Stimulated activated CD8-positive, alpha-beta memory T cell treated with anti-CD3 and anti-CD28 coated beads, Interleukin-12 subunit alpha, Interleukin-12 subunit beta, amount 100 ng/mL, for 4 hours (primary cell): ENCODE data around the gene RBM22.

Experiments used
- DNase-seq: peaks from one replicate; pipeline ENCODE4 v3.0.0-alpha.2; 2020; ENCODE audit warnings: low read depth

Gene RBM22

GRCh38 chr5:150651924-150652671 is 48.8 kb downstream of the RBM22 start:
- DNase-seq, result no peak

- DNase-seq, result no peak
Observed at GRCh38 chr5:150651382-150651781, 49.5 kb downstream of the RBM22 start.

DNA sequence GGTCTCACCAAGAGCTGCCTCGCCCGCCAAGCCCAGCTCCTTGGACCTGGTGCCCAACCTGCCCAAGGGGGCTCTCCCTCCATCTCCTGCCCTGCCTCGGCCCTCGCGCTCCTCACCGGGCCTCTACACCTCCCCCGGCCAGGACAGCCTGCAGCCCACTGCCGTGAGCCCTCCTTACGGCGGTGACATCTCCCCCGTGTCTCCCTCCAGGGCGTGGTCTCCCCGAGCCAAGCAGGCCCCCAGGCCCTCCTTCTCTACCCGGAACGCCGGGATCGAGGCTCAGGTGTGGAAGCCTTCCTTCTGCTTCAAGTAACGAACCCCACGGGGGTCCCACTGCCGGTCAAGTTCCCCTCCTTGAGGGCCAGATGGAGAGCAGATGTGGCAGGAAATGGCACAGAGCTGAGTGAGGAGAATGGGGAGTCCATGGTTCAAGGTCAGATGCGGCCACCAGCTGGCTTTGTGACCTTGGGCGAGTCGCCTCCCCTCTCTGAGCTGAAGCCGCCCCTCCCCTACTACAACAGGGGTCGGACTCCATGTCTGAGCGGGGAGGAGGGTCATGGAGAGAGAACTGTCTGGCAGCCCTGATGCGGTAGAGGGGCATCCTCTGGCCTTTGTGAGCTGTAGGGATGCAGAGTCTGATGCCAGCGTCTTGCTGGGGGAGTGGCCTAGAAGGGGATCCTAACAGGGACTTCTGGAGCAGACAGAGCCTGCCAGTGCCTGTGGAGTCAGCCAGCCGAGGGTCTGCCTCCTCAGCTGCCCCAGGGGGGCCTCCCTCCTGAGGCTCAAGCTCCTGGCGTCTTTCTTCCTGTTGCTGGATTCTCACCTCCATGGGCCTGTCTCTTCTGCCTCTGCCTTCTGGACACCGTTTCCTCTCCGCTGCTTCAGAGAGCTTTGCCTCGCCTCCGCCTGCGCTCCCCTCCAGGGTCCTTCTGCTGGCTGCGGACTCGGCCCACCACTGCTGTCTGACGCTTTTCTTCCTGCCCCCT is 50.5 kb downstream of the RBM22 start:
- no peak for DNase-seq

DNA sequence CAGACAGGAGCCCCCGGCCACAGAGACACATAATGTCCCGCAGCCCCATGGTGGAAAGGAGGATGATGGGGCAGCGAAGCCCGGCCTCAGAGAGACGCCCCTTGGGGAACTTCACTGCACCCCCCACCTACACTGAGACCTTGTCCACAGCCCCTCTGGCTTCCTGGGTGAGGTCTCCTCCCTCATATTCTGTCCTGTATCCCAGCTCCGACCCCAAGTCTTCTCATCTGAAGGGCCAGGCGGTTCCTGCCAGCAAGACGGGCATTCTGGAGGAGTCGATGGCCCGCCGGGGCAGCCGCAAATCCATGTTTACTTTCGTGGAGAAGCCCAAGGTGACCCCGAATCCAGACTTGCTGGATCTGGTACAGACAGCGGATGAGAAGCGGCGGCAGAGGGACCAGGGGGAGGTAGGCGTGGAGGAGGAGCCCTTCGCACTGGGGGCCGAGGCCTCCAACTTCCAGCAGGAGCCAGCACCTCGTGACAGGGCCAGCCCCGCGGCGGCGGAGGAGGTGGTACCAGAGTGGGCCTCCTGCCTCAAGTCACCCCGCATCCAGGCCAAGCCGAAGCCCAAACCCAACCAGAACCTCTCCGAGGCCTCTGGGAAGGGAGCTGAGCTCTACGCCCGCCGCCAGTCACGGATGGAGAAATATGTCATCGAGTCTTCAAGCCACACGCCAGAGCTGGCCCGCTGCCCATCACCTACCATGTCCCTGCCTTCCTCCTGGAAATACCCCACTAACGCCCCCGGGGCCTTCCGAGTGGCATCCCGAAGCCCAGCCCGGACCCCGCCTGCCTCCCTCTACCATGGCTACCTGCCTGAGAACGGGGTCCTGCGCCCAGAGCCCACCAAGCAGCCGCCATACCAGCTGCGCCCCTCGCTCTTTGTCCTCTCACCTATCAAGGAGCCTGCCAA is 51.5 kb downstream of the RBM22 start:
- no peak for DNase-seq

DNA sequence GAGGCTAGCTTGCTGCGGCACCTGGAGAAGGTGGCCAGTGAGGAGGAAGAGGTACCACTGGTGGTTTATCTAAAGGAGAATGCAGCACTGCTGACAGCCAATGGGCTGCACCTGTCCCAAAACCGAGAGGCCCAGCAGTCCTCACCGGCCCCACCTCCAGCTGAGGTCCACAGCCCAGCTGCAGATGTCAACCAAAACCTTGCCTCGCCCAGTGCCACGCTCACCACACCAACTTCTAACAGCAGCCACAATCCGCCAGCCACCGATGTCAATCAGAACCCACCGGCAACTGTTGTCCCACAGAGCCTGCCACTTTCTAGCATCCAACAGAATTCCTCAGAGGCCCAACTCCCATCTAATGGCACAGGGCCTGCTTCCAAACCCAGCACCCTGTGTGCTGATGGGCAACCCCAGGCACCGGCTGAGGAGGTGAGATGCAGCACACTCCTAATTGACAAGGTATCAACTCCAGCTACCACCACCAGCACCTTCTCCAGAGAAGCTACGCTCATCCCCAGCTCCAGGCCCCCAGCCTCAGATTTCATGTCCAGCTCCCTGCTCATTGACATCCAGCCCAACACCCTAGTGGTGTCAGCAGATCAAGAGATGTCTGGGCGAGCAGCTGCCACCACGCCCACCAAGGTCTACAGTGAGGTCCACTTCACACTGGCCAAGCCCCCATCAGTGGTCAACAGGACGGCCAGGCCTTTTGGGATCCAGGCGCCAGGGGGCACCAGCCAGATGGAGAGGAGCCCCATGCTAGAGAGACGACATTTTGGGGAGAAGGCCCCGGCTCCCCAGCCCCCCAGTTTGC is 52.4 kb downstream of the RBM22 start:
- no peak for DNase-seq

GRCh38 chr5:150647275-150648251 is 53.3 kb downstream of the RBM22 start:
- DNase-seq, result no peak

DNA sequence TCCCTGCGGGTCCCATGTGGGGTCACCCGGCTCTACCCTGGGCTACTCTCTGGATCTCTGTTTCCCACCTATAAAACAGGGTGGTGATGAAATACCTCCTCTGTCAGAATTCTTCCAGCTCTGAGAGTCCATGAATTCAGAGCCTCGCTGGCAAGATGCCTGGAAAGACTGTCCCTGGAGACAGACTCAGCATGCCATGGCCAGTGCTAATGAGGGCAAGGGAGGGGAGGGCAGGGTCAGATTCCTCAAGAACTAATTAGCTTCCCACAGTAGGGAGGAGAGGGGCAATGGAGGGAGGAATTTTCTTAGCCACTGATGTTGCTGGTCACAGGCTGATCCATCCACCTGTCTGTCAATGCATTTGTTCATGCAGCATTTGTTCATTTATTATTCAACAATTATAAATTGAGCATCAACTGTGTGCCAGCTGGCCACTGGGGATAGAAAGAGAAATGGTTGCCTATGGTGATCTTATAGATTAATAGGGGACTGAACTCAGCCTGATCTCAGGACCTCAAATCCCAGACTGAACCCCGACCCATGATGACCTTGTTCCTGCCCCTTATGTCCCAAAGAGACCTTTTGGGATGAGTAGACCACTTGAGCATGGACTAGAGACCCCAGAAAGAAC is 55.7 kb downstream of the RBM22 start:
- no peak for DNase-seq

- no peak for DNase-seq
Observed at GRCh38 chr5:150644514-150644913, 56.3 kb downstream of the RBM22 start.

DNA sequence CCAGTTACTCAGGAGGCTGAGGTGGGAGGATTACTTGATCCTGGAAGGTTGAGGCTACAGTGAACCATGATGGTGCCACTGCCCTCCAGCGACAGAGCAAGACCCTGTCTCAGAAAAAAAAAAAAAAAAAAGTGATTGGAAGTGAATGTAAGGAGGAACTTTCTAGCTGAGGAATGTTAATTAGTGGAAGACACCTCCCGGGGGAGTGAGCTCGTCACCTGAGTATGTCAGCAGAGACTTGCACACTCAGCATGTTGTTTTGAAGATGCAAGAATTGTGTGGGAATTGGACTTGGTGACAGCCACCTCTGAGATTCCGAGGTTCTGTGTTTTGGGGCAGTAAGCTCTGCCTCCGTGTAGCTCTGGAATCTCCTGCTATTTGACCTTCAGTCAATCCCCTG is 56.8 kb downstream of the RBM22 start:
- no peak for DNase-seq

GRCh38 chr5:150642991-150643710 is 57.7 kb downstream of the RBM22 start:
- DNase-seq, result no peak

GRCh38 chr5:150642567-150642927 is 58.3 kb downstream of the RBM22 start:
- no peak for DNase-seq

DNA sequence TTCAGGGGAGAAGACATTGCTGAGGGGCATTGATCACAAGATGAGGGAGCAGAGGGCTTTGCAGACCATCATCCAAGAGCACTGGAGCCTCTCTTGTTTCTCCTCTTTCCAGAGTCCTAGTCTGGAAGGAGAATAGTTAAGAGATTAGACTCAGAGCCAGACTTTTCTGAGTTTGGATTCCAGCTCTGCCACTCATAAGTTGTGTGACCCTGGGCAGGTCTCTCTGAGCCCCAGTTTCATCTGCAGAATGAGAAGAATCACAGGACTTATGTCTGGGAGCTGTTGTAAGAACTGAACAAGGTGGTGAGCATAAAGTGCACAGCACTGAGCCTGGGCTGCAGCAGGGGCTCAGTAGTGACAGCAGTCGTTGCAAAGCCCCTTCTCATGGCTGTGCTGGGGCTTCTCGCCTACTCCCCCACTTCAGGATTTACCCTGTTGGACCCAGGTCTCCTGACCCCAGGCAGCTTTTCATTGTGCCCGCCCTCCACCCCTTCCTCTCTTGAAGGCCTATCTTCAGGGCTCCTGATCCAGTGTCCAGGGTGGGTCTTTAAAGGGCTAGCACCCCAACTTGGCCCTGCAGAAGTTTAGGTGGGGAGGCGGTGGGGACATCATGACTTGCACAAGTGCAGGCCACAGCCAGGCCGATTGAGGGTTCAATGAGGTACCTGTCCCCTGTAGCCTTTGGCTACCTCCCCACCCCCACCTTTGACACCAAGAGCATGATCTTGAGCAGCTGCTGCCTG is 58.9 kb downstream of the RBM22 start:
- DNase-seq, result no peak

DNA sequence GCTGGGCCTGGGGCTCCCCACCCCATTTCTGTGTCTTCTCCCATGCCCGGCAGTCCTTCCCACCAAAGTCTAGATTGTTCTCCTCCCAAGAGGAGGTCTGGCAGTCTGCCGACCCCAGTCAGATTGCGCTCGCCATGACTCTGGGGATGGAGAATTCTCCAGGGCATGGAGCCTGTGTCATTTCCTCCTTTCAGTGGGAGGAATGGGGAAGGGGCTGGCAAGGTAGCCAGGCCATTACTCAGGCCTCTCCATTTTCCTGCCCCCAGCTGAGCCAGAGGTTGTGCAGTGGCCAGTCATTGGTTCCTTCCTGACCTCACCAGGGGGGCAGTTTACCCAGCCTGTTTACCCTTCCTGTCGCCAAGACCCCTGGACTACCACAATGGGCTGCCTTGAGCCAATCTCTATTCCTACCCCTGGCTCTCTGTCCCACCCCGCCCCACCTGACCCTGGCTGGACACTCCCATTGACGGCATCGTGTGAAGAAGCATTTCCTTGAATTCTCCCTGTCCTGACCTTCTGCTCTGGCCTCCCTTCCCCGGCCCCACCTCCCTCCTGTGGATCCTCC is 59.8 kb downstream of the RBM22 start:
- DNase-seq, result no peak
